ENCODE results near the gene PSMD9. TPM values are rescaled to one million over a fixed set of nuclear protein-coding genes. Genes with fewer than 3 reads are reported as not detected.
"Not testable (repeated sequence)": the region's sequence is repeated elsewhere in the genome, so short reads cannot be mapped to it uniquely, and the experiment has no call there.

Gene PSMD9
- total RNA-seq, 4 donors from 2014 or later: 52.1 to 104 (median 71.4) TPM

DNA sequence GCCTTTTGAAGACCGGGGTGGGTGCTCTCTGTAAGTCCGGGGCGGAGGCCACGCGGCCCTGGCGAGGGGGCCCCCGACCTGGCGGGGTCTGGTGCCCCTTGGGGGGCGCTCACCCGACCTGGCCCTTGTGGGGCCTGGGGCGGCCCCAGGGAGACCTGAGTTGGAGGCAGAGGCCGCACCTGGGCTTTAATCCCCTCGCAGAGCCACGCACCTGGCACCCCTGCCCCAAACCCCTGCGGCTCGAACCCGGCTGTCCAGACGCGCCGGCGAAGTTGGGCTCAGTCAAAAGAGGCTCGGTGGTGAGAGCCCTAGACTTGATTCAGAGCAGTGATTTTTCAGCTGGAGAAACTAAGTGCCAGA lies 30.1 kb downstream of the PSMD9 start:
- H3K27ac ChIP-seq: peak overlapping the region in 3 of 4 donors; percentile 15 to 56 (median 48)
- H3K36me3 ChIP-seq: peaks cover 3 to 51% (median 4%) of the 10 kb centered on the region in 3 donors
- no peaks in the 10 kb centered on the region for H3K27me3 ChIP-seq
- no peak for TF ChIP-seq CTCF (IDR thresholded peaks at IDR 0.05)
- no peak for TF ChIP-seq POLR2A (IDR thresholded peaks at IDR 0.05)
- no peak for DNase-seq
- H3K9me3 ChIP-seq: no peaks in the 10 kb centered on the region
- H3K4me1 ChIP-seq: peaks cover 3 to 15% (median 3%) of the 10 kb centered on the region in 3 donors
- intact Hi-C loops (cut with DNase I): loop anchor here (10.0 kb wide), 1 partner anchor 106 kb away; the partner anchor contains the start of gene BCL7A
- 47 to 49% methylated on average over 9 to 11 of the region's 22 CpGs for WGBS, 2 donors
- peak overlapping the region; percentile 7 to 58 (median 37) for H3K4me3 ChIP-seq

DNA sequence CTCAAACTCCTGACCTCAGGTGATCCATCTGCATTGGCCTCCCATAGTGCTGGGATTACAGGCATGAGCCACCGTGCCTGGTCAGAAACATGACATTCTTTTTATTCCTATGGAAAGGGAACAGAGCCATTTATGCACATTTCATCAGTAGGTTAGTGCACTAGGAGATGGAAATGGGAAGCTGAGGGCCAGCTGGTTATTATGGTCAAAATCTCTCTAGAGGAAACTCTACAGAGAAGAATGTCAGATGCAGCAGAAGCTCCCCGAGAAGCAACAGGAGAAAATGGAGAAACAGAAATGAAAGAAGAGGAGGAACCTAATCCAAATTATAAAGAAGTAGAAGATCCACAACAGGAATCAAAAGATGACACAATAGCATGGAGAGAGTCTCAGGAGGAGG lies 32.5 kb downstream of the PSMD9 start:
- WGBS, 2 donors: 75 to 82% methylated on average over 1 to 2 of the region's 2 CpGs
- intact Hi-C loops (cut with DNase I): no loop called here
- Histone ChIP-seq H3K4me3 (no peak overlapping the region), H3K9me3 (no peaks in the 10 kb centered on the region), H3K27me3 (no peaks in the 10 kb centered on the region), H3K4me1 (peaks cover 3 to 31% (median 8%) of the 10 kb centered on the region in 3 donors), H3K27ac (no peak overlapping the region), H3K36me3 (peaks cover 1 to 27% (median 2%) of the 10 kb centered on the region in 3 donors)
- DNase-seq: no peak
- TF ChIP-seq CTCF (IDR thresholded peaks at IDR 0.05) (no peak), POLR2A (IDR thresholded peaks at IDR 0.05) (no peak)

DNA sequence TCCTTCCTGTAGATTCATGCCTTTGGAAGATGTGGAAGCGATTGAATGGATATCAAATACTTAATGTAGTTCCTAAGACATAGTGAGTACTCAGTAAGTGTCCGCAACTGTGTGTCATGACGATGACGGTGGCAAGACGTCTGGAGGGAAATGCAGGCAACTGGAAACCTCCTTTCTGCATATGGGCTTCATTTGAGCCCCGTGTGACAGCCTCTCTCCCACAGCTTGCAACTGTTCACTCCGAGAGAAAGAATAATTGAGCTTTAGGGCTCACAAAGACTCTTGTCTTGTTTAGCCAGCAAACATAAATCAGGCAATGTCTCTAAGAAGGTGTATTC lies 36.7 kb downstream of the PSMD9 start:
- 63 to 70% methylated on average over 6 to 7 of the region's 7 CpGs for WGBS, 2 donors
- H3K27me3 ChIP-seq: no peaks in the 10 kb centered on the region
- peak overlapping the region in 3 of 4 donors; percentile 55 for H3K27ac ChIP-seq
- no peak for TF ChIP-seq POLR2A (IDR thresholded peaks at IDR 0.05)
- TF ChIP-seq CTCF (IDR thresholded peaks at IDR 0.05): no peak
- intact Hi-C loops (cut with DNase I): no loop called here
- no peak for DNase-seq
- H3K36me3 ChIP-seq: no peaks in the 10 kb centered on the region
- peaks cover 0 to 18% (median 5%) of the 10 kb centered on the region in 3 donors for H3K4me1 ChIP-seq
- H3K9me3 ChIP-seq: no peaks in the 10 kb centered on the region
- no peak overlapping the region for H3K4me3 ChIP-seq

DNA sequence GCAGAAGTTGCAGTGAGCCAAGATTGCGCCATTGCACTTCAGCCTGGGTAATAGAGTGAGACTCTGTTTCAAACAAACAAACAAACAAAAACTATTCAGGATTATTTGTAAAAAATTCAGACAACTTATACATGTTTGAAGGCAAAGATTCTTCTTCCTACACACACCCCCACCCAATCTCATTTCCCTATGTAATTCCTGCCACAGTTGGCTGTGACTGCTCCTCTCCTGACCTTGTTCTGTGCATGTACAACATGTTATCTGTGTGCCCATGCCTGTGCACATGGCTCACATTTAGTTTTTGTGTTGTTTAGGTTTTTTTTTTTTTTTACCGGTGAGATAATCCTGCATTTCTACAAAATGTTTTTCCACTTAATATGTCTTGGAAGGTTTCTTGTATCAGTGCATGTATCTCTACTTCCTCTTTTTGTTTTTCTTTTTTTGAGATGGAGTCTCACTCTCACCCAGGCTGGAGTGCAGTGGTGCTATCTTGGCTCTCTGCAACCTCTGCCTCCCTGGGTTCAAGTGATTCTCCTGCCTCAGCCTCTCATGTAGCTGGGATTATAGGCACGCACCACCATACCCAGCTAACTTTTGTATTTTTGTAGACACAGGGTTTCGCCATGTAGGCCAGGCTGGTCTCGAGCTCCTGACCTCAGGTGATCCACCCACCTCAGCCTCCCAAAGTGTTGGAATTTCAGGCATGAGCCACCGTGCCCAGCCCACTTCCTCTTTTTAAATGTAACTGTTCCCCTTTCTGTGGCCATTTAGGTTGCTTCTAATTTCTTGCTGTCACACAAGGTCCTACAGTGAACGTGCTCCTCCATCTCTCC lies 38.5 kb downstream of the PSMD9 start:
- Histone ChIP-seq H3K27ac (no peak overlapping the region), H3K36me3 (no peaks in the 10 kb centered on the region), H3K4me3 (no peak overlapping the region), H3K4me1 (peaks cover 0 to 18% (median 5%) of the 10 kb centered on the region in 3 donors), H3K27me3 (no peaks in the 10 kb centered on the region), H3K9me3 (no peaks in the 10 kb centered on the region)
- DNase-seq: no peak
- no peak for TF ChIP-seq CTCF (IDR thresholded peaks at IDR 0.05)
- no peak for TF ChIP-seq POLR2A (IDR thresholded peaks at IDR 0.05)
- WGBS, 2 donors: 75 to 76% methylated on average over 7 of the region's 7 CpGs
- intact Hi-C loops (cut with DNase I): no loop called here

- H3K36me3 ChIP-seq: no peaks in the 10 kb centered on the region
- H3K27ac ChIP-seq: no peak overlapping the region
- no peaks in the 10 kb centered on the region for H3K9me3 ChIP-seq
- intact Hi-C loops (cut with DNase I): no loop called here
- H3K4me1 ChIP-seq: peaks cover 0 to 18% (median 5%) of the 10 kb centered on the region in 3 donors
- TF ChIP-seq POLR2A (IDR thresholded peaks at IDR 0.05) (no peak), CTCF (IDR thresholded peaks at IDR 0.05) (no peak)
- H3K27me3 ChIP-seq: no peaks in the 10 kb centered on the region
- H3K4me3 ChIP-seq: no peak overlapping the region
- WGBS, 2 donors: 35 to 48% methylated on average over 5 of the region's 5 CpGs
- DNase-seq: no peak
Observed at GRCh38 chr12:121927813-121928212, 39.2 kb downstream of the PSMD9 start.

GRCh38 chr12:121929545-121929944 lies 41.0 kb downstream of the PSMD9 start:
- DNase-seq; H3K9me3 ChIP-seq; intact Hi-C loops (cut with DNase I); H3K27me3 ChIP-seq; H3K4me3 ChIP-seq; H3K27ac ChIP-seq; H3K4me1 ChIP-seq; H3K36me3 ChIP-seq: not testable (repeated sequence)
- 98% methylated on average over 7 of the region's 7 CpGs for WGBS, 2 donors
